8988T (cell line): ENCODE data around the gene DPY19L3.
"Not testable (repeated sequence)": the region's sequence is repeated elsewhere in the genome, so short reads cannot be mapped to it uniquely, and the experiment has no call there.

Experiments
- DNase-seq: peaks from one replicate; pipeline ENCODE4 v3.0.0; 2011

The DPY19L3 gene

DNA sequence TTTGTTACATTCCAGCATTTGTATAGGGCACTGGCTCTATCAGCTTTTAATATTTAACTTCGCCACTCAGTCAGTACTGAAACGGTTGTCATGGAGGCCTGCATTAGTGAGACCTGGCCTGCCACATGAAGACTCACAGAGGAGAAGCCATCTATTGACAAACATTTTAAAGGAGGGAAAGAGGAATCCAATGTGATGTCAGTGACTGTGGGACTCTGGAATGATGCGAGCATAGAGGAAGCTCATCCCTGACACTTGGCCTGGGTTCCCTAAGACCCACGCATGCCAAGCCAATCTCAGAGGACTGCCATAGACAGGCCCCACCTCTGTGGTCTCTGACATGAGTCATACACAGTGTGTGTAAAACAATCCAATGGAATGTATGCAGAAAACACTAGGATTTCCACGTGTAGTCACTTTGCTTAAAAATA, 7.9 kb upstream of the DPY19L3 start:
- DNase-seq: no peak

DNA sequence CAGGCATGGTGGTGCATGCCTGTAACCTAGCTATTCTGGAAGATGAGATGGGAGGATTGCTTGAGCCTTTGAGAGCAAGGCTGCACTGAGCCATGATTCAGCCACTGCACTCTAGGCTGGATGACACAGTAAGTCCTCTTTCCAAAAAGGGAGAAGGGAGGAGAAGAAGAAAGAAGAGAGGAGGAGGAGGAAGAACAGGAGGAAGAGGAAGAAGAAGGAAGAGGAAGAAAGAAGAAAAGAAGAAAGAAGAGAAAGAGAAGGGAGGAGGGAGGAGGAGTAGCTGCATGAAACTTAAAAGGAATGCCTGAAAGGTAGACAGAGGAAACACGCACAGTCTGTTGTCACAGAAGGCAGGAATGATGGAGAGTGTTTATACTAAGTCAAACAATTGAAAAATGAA, 3.6 kb upstream of the DPY19L3 start:
- DNase-seq: no peak

DNA sequence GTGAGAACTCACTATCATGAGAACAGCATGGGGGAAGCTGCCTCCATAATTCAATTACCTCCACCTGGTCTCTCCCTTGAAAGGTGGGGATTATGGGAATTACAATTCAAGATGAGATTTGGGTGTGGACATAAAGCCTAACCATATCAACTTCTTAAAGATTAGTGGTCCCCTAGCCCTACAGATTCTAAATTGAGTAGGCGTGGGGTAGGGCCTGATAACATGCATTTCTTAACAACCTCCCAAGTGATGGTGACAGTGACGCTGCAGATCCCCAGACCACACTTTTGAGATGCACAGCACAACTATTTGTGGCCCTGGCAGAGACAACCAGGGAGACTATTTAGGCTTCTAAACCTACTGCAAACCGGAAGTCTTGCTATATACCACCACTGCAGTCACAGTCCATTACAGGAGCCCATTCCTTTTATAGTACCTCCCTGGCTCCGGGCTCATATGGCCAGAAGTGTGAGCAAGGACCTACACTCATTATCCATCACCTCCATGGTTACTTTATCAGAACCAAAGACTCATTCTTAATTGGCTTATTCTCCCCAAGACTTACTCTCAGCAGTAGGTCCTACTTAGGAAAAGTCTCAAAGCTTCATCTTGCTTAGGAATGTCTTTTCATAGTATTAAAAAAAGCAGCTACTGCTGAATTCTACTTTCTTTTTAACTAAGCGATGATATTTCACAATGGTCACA, 2.1 kb upstream of the DPY19L3 start:
- no peak for DNase-seq

DNA sequence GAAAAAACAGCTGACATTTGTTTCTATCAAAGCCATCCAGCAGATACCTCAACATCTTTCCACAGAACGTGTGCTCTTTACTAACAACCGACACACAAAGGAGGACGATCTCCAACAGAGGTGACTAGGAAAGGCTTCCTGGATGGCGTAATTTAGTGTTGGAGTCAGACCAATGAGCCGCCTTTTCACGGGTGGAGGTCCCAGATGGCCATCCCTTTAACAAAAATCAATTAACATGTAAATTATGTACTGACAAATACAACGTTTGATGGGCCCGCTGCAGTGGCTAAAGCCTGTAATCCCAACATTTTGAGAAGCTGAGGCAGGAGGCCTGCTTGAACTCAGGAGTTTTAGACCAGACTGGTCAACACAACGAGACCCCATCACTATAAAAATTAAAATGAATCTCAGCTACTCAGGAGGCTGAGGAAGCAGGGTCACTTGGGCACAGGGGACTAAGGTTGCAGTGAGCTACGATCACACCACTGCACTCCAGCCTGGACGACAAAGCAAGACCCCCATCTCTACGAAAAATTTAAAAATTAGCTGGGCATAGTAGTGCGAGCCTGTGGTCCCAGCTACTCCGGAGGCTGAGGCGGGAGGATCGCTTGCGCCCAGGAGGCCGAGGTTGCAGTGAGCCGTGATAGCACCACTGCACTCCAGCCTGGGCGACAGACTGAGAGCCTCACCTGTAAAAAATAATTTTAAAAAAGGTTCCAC, 1.2 kb upstream of the DPY19L3 start:
- DNase-seq: no peak

DNA sequence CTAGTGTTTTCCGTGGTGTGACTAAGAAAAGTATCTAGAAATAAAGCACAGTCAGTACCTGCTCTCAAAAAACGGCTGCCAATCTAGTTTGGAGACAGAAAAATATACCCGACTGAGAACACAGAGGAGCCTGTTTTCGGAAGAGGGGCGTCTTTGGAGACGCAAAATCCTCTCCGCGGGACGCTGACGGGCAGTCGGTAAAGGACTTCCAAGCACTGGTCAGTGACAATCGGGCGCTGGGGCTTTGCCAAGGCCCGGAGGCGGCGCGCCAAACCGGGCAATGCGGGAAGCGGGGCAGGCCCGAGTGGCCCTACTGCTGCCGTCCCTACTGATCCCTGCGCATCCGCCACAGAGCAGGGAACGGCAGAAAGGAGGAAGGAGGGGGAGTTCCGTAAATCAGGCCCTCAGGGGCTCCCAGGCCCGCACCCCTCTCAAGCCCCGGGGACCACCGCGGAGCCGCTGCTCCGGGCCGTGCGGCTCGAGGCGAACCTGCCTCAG, 588 bp upstream of the DPY19L3 start:
- DNase-seq: no peak

DNA sequence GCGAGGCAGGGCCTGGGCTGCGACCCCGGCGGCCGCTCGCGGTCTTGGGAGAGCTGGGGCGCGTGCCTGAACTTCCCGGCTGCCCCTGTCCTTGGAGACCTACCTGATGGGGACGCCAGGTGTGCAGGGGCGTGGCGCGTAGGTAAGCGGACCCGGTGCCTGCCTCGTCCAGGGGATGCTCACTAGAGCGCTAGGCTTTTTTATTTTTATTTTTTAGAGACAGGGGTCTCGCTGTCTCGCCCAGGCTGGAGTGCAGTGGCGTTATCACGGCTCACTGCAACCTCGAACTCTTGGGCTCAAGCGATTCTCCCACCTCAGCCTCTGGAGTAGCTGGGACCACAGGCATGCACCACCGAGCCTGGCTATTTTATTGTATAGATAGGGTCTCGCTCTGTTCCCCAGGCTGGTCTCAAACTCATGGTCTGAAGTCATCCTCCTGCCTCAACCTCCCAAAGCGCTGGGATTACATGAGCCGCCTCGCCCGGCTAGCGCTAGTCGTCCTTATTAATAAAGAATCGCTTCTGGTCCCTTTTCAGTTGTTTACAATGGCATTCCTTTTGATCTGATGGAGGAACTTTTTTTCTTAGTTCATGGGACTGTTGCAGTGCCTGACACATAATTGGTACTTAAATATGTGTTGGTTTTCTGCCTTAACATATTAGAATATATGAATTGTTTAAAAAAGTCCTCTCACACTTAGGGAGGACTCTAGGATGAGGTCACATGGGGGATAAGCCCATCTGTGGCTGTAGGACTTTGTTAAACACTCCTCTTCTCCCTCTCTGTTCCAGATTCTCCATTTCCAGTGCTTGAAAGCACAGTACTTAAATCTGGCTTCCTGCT, 812 bp downstream of the DPY19L3 start:
- no peak for DNase-seq

DNA sequence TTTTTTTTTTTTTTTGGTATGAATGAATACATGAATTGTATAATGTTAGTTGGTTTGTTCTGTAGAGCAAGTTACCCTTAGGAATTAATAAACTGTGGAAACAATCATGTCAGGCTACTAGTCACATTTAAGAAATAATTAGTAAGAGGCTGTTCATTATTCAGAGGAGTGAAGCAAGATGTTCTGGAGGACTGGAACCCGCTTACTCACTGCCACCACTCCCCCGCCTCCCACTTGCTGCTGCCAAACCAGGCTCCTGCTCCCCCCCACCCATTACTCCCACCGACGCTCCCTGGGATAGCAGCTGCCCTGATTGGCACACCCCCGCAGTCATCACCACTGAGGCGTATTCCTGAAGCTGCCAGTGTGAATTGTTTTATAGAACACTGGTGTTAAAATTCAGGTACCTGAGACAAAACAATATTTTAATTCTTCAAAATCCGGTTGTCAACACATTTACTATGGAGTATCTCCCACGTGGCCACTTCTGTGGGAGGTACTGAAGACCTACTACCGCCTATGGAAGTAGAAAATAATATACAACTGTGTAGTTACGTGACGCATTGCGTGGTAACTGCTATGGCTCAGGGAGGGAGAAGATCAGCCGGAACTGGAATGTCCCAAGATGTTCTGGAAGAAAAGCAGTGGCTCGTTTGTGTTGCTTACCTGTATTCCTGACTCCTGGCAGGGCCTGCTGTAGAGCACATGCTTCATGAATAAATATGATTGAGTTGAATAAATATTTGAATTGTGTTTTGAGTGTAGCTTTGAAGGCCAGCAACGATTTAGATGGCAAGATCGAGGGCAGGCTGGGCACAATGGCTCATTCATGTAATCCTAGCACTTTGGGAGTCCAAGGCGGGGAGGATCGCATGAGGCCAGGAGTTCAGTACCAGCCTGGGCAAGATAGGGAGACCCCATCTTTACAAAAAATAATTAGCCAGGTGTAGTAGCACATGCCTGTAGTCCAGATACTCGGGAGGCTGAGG, 1.7 kb downstream of the DPY19L3 start:
- DNase-seq: no peak

DNA sequence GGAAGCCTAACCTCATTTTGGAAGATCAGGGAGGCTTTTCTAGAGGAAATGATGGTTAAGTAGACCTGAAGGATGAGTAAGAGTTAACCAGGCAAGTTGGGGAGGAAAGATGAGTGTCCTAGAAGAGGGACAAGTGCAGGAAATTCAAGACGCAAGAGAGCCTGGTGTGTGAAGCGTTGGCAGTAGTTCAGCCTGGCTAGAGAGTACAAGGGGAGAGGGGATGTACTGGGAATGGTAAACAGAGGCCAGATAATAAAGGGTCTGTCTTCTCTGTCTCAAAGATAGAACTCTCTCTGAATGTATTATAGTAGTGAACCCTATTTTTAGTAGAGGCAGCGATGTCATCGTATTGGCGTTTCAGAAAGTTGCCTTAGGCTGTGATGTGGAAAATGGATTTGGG, 9.7 kb downstream of the DPY19L3 start:
- DNase-seq: no peak

DNA sequence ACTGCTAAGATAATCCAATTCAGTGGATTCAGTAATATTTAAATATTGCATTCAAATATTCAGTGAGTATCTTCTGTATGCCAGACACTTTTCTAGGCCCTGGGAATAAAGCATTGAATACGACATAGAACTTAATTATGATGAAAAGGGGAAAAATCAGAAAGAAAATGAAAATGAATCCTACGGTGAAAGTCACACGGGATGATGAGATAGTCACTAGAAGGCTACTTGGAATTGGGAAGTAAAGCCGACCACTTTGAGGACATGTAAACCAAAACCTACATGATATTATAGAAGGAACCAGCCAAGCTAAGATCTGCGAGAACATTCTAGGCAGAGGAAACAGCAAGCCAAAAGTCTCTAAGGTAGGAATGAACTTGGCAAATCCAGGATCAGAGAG, 10.1 kb downstream of the DPY19L3 start:
- DNase-seq: no peak

DNA sequence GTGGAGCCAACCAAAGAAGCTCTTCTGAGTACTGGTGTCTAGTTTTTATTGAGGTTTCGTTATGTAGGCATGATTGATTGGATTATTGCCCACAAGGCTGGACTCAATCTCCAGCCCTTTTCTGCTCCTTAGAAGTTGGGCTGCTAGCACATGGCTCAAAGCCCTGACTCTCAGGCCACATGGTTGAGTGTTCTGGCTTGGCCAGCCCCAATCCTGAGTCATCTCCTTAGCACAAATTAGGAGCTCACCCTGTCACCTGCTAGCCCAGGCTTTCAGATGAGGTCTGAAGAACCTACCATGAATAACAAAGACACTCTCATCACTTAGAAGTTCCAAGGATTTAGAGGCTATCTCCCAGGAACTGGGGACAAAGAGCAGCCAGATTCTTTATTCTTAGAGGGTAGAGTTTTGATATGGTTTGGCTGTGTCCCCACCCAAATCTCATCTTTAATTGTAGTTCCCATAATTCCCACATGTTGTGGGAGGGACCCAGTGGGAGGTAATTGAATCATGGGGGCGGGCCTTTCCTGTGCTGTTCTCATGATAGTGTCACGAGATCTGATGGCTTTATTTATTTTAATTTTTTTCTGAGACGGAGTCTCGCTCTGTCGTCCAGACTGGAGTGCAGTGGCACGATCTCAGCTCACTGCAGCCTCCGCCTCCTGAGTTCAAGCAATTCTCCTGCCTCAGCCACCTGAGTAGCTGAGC, 11.3 kb downstream of the DPY19L3 start:
- DNase-seq: no peak

DNA sequence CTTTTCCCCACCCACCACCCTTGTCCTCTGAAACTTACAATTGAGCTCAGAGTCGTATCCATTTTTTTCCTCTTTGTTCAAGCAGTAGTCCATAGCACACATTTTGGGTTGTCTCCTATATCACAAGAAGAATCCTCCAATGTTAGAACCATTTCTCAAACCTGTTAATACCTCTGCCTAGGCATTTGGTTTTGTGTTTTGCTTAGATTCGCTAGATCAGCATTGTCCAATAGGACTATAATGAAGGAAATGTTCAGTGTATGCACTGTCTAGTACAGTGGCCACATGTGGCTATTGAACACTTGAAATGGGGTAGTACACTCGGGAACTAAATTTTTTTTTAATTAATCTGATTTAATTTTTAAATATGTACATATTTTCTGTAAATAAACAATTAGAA, 12.6 kb downstream of the DPY19L3 start:
- no peak for DNase-seq

DNA sequence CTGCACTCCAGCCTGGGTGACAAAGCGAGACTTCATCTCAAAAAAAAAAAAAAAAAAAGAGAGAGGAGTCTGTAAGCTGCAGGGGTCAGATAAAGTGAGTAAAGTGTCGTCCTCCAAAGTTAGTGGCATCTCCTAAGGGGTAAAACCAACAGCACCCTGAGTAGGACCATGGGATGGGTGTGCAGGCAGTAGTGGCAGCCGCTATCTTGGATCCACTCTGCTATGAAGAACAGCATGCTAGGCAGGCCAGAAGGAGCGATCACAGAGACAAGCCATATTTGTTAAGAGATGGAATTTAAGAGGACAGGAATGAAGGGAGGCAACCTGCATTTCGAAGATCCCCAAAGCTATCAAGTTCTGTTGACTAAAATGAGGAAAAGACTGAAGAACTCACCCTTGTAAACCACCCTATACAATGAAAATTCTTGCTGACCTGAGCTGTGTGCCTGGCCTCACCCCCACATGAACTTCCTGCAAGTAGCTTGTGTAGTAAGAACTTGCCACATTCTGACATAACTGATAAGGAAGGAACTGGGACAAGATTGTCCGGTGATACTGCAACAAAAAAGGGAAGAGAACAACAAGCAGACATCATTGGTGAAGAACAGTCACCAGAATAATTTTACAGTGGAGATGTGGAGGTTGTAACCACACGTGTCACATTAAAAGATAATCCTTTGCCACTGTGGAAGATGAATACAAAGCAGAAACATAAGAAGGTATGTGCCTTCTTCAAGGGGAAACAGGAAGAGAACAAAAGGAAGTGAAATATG, 16.2 kb downstream of the DPY19L3 start:
- no peak for DNase-seq

DNA sequence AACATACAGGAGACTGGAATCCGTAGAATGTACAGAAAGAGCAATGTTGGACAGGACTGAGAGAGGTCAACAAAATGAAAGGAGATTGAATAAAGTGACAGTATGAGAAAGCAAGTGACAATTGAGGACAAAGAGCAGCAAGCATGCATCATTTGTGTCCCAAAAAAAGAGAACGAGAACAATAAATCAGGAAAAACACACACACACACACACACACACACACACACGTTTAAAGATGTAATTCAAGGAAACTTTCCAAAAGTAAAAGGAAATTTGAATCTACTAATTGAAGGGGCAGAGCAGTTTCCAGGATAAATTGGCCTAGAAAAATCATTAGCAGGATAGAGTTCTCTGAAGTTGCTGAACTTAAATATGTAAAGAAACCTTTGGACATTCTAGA, 16.9 kb downstream of the DPY19L3 start:
- DNase-seq: no peak

DNA sequence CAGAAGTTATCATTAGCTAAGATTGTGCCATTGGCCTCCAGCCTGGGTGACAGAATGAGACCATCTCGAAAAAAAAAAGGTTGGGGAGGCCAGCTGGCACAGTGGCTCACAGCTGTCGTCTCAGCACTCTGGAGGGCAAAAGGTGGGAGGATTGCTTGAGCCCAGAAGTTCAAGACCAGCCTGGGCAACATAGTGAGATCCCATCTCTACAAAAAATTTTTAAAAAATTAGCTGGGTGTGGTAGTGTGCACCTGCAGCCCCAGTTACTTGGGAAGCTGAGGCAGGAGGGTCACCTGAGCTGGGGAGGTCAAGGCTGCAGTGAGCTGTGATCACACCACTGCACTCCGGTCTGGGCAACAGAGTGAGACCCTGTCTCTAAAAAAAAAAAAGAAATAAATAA, 18.4 kb downstream of the DPY19L3 start:
- not testable (repeated sequence) for DNase-seq

DNA sequence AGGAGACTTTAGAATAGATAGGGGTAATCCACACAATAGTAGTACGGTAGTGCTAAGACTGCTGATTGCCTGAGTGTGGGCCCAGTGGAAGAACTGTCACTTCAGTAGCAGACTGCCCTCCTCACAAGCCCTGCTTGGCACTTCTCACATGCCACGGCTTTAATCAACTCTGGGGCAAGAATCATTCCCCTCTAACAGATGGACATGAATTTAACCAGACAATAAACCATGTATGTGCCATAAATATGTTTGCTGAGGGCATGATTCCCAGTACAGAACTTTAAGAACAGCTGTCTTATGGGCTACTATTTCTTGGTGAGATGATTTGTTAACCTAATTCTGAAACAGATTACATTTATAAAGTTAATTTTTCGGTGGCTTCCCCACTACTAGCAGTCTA, 22.0 kb downstream of the DPY19L3 start:
- DNase-seq: no peak

DNA sequence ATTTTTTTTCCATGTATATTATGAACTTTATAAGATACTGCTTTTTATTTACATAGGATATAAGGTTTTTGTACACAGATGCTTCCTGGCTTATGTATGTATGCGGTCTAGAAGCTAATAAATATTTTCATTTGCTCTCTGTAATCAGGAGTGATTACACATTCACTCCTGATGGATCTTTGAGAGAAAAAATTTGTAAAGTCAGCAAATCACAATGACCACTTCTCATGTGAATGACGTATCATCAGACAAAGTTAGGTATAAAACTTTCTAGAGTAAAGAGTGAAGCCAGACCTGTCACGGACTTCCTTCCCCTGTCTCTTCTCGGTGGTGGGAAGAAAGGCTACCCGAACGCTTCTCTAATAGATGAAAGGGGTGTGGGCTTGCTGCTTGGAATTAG, 31.1 kb downstream of the DPY19L3 start:
- DNase-seq: no peak

DNA sequence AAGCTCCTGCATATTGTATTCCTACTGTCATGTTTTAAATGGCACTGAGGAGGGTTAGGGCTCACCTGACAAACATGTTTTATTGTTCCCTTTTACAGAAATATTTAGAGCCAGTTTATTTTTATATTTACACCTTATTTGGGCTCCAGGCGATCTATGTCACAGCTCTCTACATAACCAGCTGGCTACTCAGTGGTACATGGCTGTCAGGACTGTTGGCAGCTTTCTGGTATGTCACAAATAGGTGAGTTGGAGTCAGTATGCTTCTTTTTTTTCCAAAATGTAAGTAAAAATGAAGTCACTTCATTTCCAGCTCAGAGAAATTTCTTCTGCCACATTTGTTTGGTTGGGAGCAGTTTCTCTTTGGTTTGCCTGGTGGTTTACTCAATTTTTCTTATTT, 31.5 kb downstream of the DPY19L3 start:
- DNase-seq: no peak

DNA sequence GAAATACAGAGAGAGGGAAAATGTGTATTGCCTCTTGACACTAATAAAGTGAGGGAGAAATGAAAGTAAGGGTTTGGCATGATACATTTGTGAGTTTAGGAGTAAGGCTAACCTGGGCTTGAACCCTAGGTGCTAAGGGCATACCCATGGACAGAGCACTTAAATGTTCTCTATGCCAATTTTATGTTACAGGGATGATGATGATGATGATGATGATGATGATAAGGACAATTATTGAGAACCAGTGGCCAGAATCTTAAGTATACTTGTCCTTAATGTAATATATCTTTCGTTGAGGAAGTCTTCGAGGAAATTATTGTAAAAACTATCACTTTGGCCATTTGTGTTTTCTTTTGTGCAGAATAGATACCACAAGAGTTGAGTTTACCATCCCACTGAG, 33.2 kb downstream of the DPY19L3 start:
- no peak for DNase-seq

DNA sequence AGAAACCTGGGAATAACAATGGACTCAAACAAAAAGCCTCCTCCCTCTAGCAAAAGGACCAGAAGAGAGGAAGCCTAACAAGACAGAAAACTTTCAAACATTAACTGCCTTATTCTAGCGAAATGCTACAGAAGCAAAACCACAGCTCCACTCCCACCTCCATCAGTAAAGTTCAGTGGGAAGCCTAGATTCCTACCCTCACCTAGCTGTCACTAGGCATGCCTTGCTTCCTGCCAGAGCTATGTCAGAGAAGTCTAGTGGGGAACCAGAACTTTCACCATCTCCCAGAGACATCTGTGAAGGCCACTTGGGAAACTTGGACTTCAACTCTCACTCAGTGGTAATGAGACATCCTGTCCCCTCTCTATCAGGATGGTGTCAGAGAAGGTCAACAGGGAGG, 37.1 kb downstream of the DPY19L3 start:
- no peak for DNase-seq

DNA sequence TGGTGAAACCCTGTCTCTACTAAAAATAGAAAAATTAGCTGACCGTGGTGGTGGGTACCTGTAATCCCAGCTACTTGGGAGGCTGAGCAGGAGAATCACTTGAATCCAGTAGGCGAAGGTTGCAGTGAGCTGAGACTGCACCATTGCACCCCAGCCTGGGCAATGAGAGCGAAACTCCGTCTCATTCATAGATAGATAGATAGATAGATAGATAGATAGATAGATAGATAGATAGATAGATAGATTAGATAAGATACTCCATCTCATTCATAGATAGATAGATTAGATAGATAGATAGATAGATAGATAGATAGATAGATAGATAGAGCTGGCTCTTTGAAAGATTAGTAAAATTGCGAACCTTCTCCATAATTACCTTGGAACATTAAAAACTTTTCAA, 42.0 kb downstream of the DPY19L3 start:
- not testable (repeated sequence) for DNase-seq

DNA sequence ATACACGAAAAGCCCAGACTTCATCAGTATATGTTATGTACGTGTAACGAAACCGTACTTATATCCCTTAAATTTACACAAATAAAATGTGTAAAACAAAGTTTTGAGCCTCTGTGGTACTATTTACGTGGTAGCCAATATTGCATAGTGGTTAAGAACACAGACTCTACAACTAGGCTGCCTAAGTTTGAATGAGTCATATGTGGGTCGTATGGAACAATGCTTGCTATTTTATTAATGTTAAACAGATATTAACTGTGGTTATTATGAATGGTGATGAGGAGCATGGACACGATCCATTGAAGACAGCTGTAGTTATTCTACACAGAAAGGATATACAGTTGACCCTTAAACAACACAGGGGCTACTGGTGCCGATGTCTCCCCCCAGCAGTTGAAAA, 42.5 kb downstream of the DPY19L3 start:
- no peak for DNase-seq
